K562 (cell line): ENCODE data around the gene GNAI3. TPM values are rescaled to one million over a fixed set of nuclear protein-coding genes. Genes with fewer than 3 reads are reported as not detected.

ENCODE experiments used
- CBFA2T2 ChIP-seq: fragments of 450-650 bp; conservative IDR thresholded peaks from 2 replicates; pipeline ENCODE4 v1.6.1; 2017; ENCODE audit warnings: mild to moderate bottlenecking
- CSDE1 ChIP-seq, 2 experiments: fragments of 450-650 bp; IDR thresholded peaks; 2 replicates each; pipeline ENCODE4 v1.6.1; 2016; ENCODE audit warnings: mild to moderate bottlenecking in 1 of 2
- FOXK1 ChIP-seq: sonication (generic); formaldehyde crosslinking; IDR thresholded peaks from 2 replicates; pipeline ENCODE4 v1.8.0; 2022; ENCODE audit warnings: missing genetic modification reagents, mild to moderate bottlenecking, borderline replicate concordance
- FUS ChIP-seq: fragments of 200-400 bp; formaldehyde crosslinking; optimal IDR thresholded peaks from 2 replicates; pipeline ENCODE3; 2017; ENCODE audit warnings: low read depth, low read length
- HNRNPLL ChIP-seq: fragments of 200-400 bp; formaldehyde crosslinking; IDR thresholded peaks from 2 replicates; pipeline ENCODE4 v1.6.1; 2017; ENCODE audit warnings: low read length, low read depth, mild to moderate bottlenecking; ENCODE audit not compliant: poor library complexity, severe bottlenecking
- IRF2 ChIP-seq: sonication (generic); formaldehyde crosslinking; IDR thresholded peaks from 2 replicates; pipeline ENCODE4 v1.8.1; 2022; ENCODE audit warnings: mild to moderate bottlenecking, missing genetic modification reagents
- LCOR ChIP-seq: sonication (generic); formaldehyde crosslinking; IDR thresholded peaks from 2 replicates; pipeline ENCODE4 v1.8.0; 2022; ENCODE audit warnings: mild to moderate bottlenecking, missing genetic modification reagents
- MED1 ChIP-seq: sonication (generic); formaldehyde crosslinking; IDR thresholded peaks from 2 replicates; pipeline ENCODE4 v1.8.1; 2023; ENCODE audit warnings: missing genetic modification reagents, borderline replicate concordance
- NCOA2 ChIP-seq, 2 experiments: fragments of 450-650 bp; IDR thresholded peaks; 2 replicates each; pipeline ENCODE4 v1.6.1; 2018; ENCODE audit warnings: mild to moderate bottlenecking in 2 of 2, moderate library complexity in 1 of 2; ENCODE audit not compliant: partially characterized antibody in 2 of 2
- NCOR1 ChIP-seq: fragments of 450-650 bp; IDR thresholded peaks from 2 replicates; pipeline ENCODE4 v1.6.1; 2016; ENCODE audit warnings: mild to moderate bottlenecking, moderate library complexity
- NR0B1 ChIP-seq: fragments of 450-650 bp; IDR thresholded peaks from one replicate; pipeline ENCODE4 v1.6.1; 2018; ENCODE audit warnings: mild to moderate bottlenecking, moderate library complexity; ENCODE audit not compliant: partially characterized antibody
- OTX1 ChIP-seq: fragments of 450-650 bp; formaldehyde crosslinking; IDR thresholded peaks from 2 replicates; pipeline ENCODE4 v1.4.0; 2022; ENCODE audit warnings: mild to moderate bottlenecking
- PHTF2 ChIP-seq: fragments of 250-450 bp; sonication (Bioruptor Pico); IDR thresholded peaks from 2 replicates; pipeline ENCODE4 v1.5.0; 2021; ENCODE audit warnings: mild to moderate bottlenecking
- YBX1 ChIP-seq: fragments of 450-650 bp; IDR thresholded peaks from 2 replicates; pipeline ENCODE4 v1.7.1; 2016; ENCODE audit warnings: mild to moderate bottlenecking
- ZBTB17 ChIP-seq: fragments of 450-650 bp; formaldehyde crosslinking; IDR thresholded peaks from 2 replicates; pipeline ENCODE4 v1.4.0; 2020; ENCODE audit warnings: mild to moderate bottlenecking
- ZC3H8 ChIP-seq: fragments of 450-650 bp; IDR thresholded peaks from 2 replicates; pipeline ENCODE4 v1.6.1; 2017
- ZNF124 ChIP-seq: sonication (generic); formaldehyde crosslinking; IDR thresholded peaks from 2 replicates; pipeline ENCODE4 v1.8.1; 2022; ENCODE audit warnings: missing genetic modification reagents
- ZNF134 ChIP-seq: fragments of 250-450 bp; sonication (Bioruptor Pico); conservative IDR thresholded peaks from 2 replicates; pipeline ENCODE4 v1.4.0; 2020
- ZNF175 ChIP-seq: fragments of 200-800 bp; sonication (Bioruptor generic); IDR thresholded peaks from 2 replicates; pipeline ENCODE4 v1.6.1; 2016; ENCODE audit warnings: low read depth, mild to moderate bottlenecking, missing genetic modification characterization, missing compliant biosample characterization
- ZNF76 ChIP-seq: fragments of 250-450 bp; sonication (Bioruptor Pico); IDR thresholded peaks from 2 replicates; pipeline ENCODE4 v1.4.0; 2020; ENCODE audit warnings: mild to moderate bottlenecking, moderate library complexity, borderline replicate concordance
- ZNF830 ChIP-seq: fragments of 250-450 bp; sonication (Bioruptor Pico); IDR thresholded peaks from 2 replicates; pipeline ENCODE4 v1.5.0; 2021; ENCODE audit warnings: mild to moderate bottlenecking
- polyA plus RNA-seq, 8 experiments: library from polyadenylated mRNA; depleted of rRNA in 4 of 8; stranded (reverse) in 5 of 8; unstranded in 3 of 8; fragments of >200 nt; fragmentation: Nextera tagmentation in 2 of 8; fragmentation: Illumina TruSeq in 1 of 8; extraction: Ambion mirVana in 2 of 8; extraction: Trizol in 1 of 8; gene quantifications; 2 replicates each; pipeline versions ENCODE4 v1.2.1 to v1.2.3, GENCODE V29; 2011 to 2014; ENCODE audit warnings: inconsistent platforms in 1 of 8, missing spikeins in 1 of 8
- total RNA-seq, 7 experiments: library from RNA; depleted of rRNA in 6 of 7; stranded (reverse); fragments of >200 nt in 6 of 7; fragmentation: Illumina TruSeq in 2 of 7; extraction: Trizol in 2 of 7; gene quantifications; 2 replicates each; pipeline versions ENCODE4 v1.2.1 to v1.2.3, GENCODE V29; 2011 to 2021; ENCODE audit warnings: low replicate concordance in 1 of 7
- TF ChIP-seq, protein P1 (sequence below): fragments of 450-650 bp; formaldehyde crosslinking; IDR thresholded peaks from 2 replicates; pipeline ENCODE4 v1.4.0; 2020; ENCODE audit warnings: mild to moderate bottlenecking, mixed read lengths
- TF ChIP-seq, protein P2 (sequence below): IDR thresholded peaks from 2 replicates; pipeline ENCODE4 v1.6.1; 2011; ENCODE audit warnings: borderline replicate concordance, low read depth, mild to moderate bottlenecking, moderate library complexity, low read length; ENCODE audit not compliant: insufficient read depth, poor library complexity, severe bottlenecking
- TF ChIP-seq, protein P3 (sequence below), 3 experiments: fragments of 200-800 bp in 1 of 3; sonication (Bioruptor generic) in 1 of 3; sonication (generic) in 1 of 3; formaldehyde crosslinking in 1 of 3; IDR thresholded peaks; 2 replicates each; pipeline versions ENCODE4 v1.6.1 to v1.8.0; 2016 to 2022; ENCODE audit warnings: mild to moderate bottlenecking in 2 of 3, missing compliant biosample characterization in 2 of 3, missing genetic modification characterization in 2 of 3, missing genetic modification reagents in 1 of 3

Gene GNAI3
- total and polyA plus RNA-seq, 9 of the 15 experiments (the other 6 are each of a cell fraction or from before 2014, with no cell fraction given) = 6.3 to 13.2 (median 8.9) TPM

DNA sequence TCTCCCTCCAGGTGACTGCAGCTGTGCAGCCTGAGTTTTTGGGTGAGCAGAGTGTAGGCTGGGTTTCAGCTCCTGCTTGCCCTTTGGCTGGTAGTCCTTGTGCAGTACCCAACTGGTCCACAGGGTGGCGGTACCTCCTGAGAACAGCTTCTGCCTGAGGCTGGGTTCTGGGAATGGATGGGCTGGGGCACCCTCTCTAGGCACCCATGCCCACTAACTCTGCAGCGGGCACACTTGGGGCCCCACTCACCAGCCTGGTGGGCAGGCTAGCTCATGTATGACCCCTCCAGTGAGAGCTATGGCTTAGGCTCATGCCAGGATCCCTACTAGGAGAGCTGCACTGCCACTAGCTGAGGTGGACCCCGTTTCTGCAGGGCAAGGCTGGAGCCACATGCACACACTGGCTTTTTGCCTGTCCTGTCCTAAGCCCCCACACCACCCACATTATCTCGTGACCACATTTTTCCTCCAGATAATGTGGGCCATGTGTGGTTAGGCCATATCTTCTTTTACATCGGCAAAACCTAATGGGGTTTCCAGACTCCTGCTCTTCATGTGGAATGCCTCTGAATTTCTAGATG lies 92.0 kb downstream of the GNAI3 start (continued):
- TF ChIP-seq ZNF830 (CRISPR knock-in tag) (no peak), ZNF124 (CRISPR knock-in tag) (no peak), LCOR (no peak), ZNF134 (no peak), ZNF76 (CRISPR knock-in tag) (0 out of 2 replicates have a peak, but pooled peaks have one; percentile 34), CBFA2T2 (peak; percentile 25; the same call in 1 of the 2 replicates), FOXK1 (no peak), ZC3H8 (no peak), FUS (no peak), ZNF175 (no peak), HNRNPLL (no peak), PHTF2 (CRISPR knock-in tag) (no peak), NCOR1 (no peak), IRF2 (no peak), CSDE1 (IDR thresholded peaks at IDR 0.05) (no peak), YBX1 (no peak), NR0B1 (no peak), OTX1 (CRISPR knock-in tag) (peak; percentile 42; the same call in 1 of the 2 replicates), MED1 (CRISPR knock-in tag) (no peak), NCOA2 (IDR thresholded peaks at IDR 0.05; ENCODE audit: partially characterized antibody in 2 of 2) (no peak), ZBTB17 (CRISPR knock-in tag) (peak; percentile 43; the same call in 1 of the 2 replicates)
- TF ChIP-seq, protein P1, sequence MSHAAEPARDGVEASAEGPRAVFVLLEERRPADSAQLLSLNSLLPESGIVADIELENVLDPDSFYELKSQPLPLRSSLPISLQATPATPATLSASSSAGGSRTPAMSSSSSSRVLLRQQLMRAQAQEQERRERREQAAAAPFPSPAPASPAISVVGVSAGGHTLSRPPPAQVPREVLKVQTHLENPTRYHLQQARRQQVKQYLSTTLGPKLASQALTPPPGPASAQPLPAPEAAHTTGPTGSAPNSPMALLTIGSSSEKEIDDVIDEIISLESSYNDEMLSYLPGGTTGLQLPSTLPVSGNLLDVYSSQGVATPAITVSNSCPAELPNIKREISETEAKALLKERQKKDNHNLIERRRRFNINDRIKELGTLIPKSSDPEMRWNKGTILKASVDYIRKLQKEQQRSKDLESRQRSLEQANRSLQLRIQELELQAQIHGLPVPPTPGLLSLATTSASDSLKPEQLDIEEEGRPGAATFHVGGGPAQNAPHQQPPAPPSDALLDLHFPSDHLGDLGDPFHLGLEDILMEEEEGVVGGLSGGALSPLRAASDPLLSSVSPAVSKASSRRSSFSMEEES (CRISPR knock-in tag) = peak; percentile 85
- TF ChIP-seq, protein P2, sequence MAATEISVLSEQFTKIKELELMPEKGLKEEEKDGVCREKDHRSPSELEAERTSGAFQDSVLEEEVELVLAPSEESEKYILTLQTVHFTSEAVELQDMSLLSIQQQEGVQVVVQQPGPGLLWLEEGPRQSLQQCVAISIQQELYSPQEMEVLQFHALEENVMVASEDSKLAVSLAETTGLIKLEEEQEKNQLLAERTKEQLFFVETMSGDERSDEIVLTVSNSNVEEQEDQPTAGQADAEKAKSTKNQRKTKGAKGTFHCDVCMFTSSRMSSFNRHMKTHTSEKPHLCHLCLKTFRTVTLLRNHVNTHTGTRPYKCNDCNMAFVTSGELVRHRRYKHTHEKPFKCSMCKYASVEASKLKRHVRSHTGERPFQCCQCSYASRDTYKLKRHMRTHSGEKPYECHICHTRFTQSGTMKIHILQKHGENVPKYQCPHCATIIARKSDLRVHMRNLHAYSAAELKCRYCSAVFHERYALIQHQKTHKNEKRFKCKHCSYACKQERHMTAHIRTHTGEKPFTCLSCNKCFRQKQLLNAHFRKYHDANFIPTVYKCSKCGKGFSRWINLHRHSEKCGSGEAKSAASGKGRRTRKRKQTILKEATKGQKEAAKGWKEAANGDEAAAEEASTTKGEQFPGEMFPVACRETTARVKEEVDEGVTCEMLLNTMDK = peak; percentile 67
- TF ChIP-seq, protein P3, sequence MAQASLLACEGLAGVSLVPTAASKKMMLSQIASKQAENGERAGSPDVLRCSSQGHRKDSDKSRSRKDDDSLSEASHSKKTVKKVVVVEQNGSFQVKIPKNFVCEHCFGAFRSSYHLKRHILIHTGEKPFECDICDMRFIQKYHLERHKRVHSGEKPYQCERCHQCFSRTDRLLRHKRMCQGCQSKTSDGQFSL (CRISPR knock-in tag; IDR thresholded peaks at IDR 0.05) = no peak
- TF ChIP-seq, protein P3 (tag; IDR thresholded peaks at IDR 0.05) = no peak
